NCI-H2227 (cell line): ENCODE measurements around the gene TRIM40.
"Not testable (repeated sequence)": the region's sequence is repeated elsewhere in the genome, so short reads cannot be mapped to it uniquely, and the experiment has no call there.

Source experiments
- DNase-seq: peaks from one replicate; lab custom pipeline; 2025; ENCODE audit not compliant: unreplicated experiment; lab: John Stamatoyannopoulos, UW

Gene TRIM40

DNA sequence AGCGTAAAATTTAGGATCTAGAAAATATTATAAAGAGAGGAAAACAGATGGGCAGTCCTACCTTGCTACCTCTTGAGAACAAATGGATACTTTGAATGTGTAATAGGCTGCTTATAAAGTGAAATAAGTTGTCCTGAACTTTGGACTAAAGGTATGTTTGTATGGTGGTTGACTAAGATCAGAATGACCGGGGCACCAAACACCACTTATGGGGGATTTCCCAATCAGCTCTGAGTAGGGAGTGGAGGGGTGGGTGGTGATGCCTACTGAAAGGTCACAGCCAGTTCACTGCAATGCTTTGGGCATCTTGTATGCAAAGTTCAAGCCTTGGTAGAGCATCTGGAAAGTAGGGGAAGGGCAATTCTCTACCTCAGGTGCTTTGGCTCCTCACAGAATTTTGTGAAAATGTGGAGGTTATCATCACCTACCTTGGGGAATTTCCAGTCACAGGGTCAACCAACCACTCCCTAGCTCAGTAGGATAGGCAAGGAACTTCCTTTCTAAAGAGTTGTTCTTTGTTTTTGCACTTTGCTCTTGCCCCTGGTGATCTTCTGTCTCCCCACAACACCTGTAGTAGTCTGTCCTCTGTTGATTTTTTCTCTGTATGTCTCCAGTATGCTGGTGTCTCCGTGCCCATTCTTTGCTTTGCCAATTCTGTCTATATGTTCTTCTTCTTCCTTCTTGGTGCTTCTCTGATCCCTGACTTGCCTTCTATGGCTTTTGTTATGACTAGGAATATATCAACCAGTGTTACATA lies 22.8 kb upstream of the TRIM40 start, which contains the start of gene TRIM31:
Gene TRIM31 (minus strand): TSS at position 88 of the 757 bp plus-strand sequence. CDS start 285 bp downstream, outside the sequence.
- DNase-seq = no peak

DNA sequence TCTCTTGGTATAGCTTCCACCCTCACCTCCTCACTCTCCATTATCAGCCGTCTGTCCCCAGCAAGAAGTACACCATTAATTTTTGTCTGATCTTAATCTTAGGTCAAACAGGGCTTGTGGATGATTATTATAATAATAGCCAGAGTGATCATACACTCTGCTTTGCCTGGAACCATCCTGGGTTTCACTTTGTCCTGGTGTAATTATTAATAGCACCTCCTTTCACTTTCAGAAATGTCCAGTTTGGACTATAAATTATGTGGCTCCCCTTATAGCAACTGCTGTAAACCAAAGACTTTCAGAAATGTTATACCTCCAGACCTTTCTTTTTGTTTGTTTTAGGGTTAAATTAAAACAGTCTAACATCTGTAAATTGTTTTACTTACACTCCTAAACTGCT lies 22.1 kb upstream of the TRIM40 start:
- DNase-seq = no peak

DNA sequence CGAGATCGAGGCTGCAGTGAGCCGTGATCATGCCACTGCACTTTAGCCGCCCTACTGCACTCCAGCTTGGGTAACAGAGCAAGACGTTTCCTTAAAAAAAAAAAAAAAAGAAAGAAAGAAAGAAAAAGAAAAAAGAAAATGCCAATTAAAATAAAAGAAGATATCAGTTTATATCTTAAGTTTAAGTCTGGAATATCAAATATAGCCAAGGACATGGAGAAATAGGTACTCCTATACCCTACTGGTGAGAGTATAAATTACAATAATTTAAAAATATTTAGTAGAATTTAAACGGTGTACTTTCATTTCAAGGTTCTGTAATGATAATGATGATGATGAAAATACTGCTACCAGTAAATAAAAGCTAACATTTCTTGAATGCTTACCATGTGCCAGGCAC lies 19.2 kb upstream of the TRIM40 start:
- DNase-seq = no peak

DNA sequence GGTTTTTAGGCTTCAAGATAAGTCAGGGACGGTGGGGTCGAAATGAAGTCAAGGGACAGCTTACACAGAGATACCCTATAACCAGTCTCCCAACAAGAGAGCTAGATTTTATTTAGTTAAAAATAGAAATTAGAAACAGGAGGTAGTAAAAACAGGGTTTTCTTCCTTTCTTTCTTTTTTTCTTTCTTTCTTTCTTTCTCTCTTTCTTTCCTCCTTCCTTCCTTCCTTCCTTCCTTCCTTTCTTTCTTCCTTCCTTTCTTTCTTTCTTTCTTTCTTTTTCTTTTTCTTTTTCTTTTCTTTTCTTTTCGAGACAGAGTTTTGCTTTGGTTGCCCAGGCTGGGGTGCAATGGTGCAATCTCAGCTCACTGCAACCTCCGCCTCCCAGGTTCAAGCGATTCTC lies 17.2 kb upstream of the TRIM40 start:
- not testable (repeated sequence) for DNase-seq

DNA sequence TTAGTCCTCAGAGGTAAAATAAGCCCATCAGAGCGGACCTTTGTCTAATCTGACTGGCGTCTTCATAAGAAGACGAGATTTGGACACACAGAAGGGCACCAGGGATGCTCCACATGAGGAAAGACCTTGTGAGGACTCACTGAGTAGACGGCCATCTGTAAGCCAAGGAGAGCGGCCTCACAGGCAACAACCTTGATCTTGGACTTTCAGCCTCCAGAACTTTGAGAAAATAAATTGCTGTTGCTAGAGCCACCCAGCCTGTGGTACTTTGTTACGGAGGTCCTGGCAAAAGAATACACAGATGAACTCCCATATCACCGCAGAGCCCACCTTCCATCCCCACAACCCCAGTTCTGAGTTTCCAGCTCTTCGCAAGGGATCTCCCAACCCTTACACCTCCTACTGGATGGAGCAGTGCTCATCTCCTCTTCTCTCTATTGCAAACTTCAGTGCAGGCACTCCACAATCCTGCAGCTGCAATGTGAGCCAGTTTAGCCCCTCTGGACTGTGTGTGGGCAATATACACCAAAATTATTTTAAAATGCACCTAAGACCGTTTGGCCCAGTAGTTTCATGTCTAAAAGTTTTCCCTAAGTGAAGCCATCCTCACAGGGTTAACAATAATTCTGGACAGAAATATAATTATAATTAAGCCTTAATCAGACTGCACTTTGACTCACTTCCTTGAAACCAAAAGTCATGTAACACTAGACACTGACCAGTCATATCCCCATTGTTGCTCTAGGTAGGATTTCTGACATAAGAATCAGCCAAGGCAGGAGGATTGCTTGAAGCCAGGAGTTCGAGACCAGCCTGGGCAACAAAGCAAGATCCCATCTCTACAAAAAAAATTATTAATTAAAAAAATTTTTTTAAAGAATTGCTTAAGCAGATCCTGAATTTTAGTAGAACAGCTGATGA lies 14.2 kb upstream of the TRIM40 start:
- DNase-seq = no peak

DNA sequence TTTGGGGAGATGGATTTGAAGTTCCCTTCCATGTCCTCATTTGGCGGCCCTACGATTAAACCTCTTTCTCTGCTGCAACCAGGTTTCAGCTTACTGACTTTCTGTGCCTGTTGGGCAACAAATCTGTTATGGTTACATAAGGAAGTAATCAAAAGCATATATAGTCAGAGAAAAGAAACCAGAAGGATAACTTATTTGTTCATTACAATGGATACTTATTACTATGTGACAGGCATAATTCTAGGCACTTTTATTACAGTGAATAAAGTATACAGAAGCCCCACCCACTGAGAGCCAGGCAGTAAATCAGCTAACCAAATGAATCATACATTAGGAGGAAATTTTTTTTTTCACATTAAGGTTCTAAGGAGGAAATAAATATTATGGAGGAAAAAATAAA lies 13.4 kb upstream of the TRIM40 start:
- DNase-seq = no peak

DNA sequence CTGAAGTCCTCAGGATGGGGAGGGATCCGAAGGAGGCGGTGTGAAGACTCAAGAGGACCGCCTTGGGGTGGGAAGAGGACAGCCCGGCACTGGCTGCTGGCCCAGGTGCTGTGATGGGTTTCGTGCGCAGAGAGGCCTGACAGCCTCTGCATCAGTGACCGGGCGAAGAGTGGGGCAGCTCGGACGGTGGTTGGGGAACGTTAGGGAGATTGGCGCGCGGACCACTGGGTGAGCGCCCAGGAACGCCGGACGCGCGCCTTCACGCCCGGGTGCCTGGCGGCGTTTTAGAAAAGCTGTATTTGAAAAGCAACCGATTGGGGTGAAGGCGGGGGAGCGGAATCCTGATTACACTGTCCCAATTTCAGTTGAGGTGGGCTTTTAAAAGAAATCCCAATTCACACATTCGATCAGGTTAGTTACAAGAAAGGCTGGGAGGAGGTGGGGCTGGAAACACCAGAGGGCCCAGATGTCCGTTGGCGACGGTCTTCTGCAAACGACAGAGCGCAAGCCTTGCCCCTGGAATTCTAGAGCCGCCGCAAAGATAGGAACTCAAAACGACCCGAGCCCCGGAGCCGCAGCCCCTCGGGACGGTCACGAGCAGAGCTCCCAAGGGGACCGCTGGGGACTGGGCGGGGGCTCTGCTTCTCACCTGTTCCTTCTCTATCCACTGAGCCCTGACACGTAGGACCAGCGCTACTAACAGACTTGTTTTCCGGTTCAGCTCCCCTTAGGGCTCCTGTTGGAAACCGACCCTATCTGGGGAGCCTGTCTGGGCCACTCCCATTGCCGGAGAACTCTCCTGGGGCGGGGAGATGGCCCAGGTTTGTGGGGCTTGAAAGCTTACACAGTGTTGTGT lies 8.5 kb upstream of the TRIM40 start:
- no peak for DNase-seq

DNA sequence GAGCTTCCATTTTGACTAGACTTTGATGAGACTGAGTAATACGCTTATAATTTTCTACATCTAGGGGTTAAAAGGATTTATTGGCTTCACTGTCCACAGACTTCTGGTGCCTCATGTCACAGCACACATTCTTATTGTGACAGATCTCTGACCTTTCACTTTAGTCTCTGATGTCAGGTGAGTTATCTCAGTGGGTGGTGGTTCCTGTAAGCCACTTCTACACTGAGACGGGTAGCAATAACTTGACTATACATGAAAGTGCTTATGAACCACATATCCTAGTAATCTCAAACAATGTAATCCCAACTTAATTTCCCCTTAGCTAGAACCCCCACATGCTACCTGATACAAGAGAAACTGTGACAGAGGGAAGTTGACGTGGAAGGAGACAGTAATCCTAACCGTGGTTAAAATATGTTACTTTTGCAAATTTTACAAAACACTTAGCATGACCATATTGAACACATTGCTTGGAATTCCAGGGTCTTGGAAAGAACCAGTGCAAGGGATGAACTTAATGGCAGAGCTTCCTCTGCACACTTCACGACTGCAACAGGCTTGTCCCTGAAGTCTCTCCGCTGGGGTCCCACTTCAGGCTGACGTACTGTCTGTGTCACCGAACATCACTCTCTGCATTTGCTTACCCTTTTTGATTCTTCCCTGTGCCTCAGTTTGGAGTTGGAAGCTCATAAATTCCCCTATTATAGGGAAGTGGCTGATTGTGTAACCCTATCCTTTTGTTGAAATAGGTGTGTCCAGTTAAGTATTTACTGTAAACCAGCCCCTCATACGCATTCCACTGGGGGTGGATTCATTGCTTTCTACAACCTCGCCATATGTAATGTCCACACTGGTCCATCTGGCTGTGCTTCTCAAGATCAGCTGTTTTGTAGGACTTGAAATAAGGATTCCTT lies 6.4 kb upstream of the TRIM40 start:
- DNase-seq = no peak

DNA sequence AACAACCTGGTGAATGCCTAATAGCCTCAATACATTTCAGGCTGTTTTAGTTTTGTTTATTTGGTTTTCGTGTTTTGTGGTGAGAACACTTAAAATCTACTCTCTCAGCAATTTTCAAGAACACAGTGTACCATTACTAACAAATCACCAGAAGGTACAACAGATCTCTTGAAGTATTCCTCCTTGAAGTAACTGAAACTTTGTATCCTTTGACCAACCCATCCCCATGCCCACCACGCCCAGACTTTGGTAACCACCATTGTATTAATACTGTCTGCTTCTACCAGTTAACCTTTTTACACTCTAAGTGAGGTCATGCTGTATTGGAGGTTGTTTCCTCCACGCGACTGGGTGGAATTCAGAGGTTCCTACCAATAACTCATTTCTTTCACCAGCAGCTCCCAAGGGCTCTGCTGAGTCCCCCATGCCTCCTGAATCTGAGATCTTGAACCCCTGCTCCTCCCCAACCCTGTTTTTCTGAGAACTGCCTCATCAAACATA lies 5.7 kb upstream of the TRIM40 start:
- DNase-seq = no peak

DNA sequence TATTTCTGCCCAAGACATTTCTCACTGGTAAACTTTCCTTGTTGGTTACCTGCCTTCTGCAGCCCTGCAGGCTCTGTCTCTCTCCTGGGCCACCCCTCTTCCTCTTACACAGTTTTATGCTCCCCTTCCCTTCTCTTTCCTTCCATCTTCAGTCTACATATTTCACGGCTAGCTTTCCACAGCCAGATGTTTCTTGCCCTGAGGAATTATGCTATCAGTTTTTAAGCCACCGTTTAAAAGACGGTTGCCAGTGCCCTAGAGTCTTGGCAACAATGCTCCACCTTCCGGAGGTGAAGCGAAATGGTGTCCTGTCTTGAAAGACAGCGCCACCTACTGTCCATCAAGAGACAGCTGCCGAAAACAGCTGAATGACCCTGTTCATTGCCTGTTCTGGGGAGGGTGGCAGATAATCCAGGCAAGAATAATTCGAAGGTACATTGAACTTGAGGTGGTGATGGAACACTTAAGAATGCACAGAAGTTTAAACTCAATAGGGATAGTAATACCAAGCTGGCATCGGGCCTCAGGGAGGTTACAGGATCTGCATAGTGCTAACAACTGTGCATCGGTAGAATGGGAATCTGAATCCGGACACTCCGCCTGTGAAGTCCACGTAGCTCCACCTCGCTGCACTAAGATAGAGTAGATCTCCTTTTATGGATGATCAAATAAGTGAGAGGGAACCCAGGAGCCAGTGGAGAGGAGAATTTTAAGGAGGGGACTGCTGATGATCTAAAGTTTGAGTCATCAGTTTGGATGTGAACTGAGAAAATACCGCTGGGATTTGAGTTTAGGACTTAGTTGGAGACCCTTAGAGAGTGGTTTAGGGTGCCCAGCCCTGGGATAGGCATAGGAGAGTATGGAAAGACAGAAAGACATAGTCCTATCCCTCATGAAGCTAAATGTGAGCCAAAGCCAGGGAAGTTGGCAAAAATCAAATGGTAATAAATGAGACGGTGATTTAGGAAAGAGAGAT lies 4.8 kb upstream of the TRIM40 start:
- DNase-seq = peak; percentile 87

DNA sequence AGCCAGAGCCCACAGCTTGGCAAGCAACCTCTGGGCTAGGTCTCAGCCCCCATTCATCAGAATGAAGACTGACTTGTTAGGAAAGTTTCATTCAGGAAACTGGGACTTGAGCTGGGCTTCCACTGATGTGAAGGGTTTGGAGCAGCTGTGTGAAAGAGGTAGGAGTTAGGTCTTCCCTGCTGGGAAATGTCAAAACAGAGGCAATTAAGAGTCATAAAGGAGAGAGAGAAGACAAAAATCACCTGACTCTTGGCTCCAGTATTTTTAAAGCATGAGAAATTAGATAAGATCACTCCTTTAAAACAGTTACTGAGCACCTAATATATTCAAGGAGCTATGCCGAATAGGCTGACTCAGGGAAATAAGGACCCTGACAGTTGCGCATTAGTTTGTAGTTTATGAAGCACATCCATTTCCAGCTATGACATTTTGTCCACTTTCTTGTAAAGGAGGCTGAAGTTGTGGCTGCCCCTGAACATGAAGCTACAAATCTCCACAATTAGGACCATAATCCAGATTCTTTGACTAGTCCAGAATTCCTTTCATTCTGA lies 3.9 kb upstream of the TRIM40 start:
- no peak for DNase-seq

DNA sequence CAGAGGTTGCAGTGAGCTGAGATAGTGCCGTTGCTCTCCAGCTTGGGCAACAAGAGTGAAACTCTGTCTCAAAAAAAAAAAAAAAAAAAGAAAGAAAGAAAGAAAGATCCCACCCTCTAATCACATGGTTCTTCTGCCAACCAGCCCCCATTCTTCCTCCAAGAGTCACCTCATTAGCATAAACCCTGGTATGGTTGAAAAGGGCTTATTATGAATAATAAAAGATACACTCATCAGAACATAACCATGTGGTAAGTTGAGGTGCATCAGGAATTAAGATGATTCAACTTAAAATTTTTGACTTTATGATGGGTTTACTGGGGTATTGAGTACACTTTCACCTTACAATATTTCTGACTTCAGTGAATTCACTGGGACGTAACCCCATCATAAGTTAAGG lies 793 bp upstream of the TRIM40 start:
- DNase-seq = no peak

DNA sequence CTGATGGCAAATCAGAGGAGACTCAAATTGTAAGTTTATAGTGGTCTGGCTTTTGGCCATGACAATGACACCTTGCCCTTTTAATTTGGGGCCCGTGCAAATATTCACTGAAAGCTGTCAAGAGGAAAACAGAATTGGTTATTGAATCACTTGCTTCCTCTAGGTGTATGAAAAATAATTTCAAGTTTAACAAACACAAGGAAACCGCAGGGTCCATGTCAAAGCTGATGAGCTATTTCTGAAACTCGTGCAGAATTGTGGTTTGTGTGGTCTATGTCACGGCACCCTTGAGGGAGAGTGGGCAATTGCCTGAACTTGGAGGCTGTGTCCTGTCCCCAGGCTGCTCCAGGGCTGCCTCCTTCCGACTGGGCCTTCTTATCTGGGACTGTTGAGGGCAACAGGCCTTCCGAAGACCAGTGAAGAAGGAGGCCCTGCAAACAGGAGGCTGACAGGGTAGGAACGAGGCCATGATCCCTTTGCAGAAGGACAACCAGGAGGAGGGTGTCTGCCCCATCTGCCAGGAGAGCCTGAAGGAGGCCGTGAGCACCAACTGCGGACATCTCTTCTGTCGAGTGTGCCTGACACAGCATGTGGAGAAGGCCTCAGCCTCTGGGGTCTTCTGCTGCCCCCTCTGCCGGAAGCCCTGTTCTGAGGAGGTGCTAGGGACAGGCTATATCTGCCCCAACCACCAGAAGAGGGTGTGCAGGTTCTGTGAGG lies 788 bp downstream of the TRIM40 start:
- DNase-seq = no peak

DNA sequence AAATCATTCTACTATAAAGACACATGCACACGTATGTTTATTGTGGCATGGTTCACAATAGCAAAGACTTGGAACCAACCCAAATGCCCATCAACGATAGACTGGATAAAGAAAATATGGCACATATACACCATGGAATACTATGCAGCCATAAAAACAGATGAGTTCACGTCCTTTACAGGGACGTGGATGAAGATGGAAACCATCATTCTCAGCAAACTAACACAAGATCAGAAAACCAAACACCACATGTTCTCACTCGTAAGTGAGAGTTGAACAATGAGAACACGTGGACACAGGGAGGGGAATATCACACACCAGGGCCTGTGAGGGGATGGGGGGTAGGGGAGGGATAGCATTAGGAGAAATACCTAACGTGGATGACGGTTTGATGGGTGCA lies 4.3 kb downstream of the TRIM40 start:
- DNase-seq = not testable (repeated sequence)

DNA sequence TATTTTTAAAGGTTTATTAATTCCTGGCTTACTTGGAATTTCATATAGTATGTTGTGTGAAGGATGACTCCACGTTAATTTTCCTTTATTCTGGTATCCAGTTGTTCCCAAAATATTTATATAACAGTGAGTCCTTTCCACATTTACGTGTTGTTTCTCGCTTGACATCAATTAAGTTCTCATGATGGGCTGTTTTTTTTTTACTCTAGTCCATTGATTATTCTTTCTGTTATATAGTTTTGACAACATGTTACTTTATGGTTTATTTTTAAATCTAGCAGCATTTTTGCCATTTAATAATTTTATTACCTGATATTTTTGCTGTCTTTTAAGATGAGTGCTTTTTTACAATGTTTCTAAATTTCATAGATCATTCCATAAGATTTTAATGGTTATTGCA lies 6.7 kb downstream of the TRIM40 start:
- DNase-seq = no peak

DNA sequence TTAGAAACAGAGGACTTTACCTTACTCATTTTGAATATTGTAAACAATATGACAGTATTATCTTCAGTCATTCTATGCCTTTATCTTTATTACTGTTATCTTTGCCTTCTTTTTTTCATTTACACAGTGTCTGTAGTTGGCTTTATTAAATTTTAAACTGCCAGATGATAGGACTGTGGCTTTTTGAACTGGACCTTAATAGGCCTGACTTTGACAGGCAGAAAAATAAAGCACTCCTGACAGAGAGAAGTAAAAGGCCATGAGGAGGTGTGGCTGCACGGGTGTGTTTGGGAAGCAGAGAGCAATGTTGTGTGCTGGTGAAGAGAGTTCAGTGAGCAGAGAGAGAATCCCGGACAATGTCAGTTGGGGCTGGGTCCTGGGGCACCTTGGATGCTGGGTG lies 7.8 kb downstream of the TRIM40 start:
- DNase-seq = no peak

DNA sequence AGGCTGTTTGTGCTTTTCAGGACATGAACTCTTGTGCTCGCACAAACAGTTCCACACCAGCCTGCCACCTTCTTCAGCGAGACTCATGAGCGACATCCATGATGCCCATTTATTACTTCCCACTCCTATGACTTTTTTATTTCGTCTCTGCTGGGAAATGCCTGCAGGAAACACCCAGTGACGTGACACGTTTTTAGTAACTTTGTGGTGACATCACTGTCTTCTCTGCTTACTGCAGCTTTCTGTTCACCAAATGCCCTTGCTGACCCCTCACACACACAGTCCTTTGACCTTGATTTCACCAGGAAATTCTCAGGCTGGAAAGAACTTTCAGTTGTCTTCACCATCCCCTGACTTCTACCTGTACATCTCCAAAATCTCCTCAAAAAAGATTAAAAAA lies 8.9 kb downstream of the TRIM40 start:
- no peak for DNase-seq

DNA sequence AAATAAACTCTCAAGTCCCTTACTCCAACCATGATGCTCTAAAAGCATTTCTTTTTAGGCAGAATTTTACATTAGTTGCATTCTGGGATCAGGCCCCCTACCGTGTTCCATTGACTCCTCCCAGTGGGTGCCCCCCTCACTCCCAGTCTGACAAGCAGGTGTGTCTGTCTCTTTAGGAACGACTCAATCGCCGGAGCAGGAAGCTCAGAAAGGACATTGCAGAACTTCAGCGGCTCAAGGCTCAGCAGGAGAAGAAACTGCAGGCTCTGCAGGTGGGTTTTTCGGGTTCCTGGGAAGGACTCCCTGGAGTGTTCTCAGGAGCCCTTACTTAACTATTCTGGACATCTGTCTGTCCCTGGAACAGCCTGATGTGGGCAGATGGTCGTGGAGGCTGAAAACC lies 9.9 kb downstream of the TRIM40 start:
- DNase-seq = no peak
